ENCODE results near the gene ANO3.

ANO3 gene

GRCh38 chr11:26676641-26677040, 344.7 kb downstream of the ANO3 start:
- intact Hi-C loops (cut with micrococcal nuclease), result no loop called here
- H3K4me3 Mint-ChIP-seq, result no peak overlapping the region

GRCh38 chr11:26677566-26677965, 345.6 kb downstream of the ANO3 start:
- intact Hi-C loops (cut with micrococcal nuclease), result no loop called here
- H3K27me3 Mint-ChIP-seq, result no peaks in the 10 kb centered on the region
- no peak overlapping the region for H3K27ac Mint-ChIP-seq
- no peaks in the 10 kb centered on the region for H3K9me3 Mint-ChIP-seq
- H3K4me1 Mint-ChIP-seq (ENCODE audit: low read depth), result no peaks in the 10 kb centered on the region
- no peak overlapping the region for H3K4me3 Mint-ChIP-seq
- no peaks in the 10 kb centered on the region for H3K36me3 Mint-ChIP-seq (ENCODE audit: low read depth)

More at GRCh38 chr11:26676641-26677040, 344.7 kb downstream of the ANO3 start:
- Mint-ChIP-seq H3K27ac (no peak overlapping the region), H3K4me1 (ENCODE audit: low read depth) (no peaks in the 10 kb centered on the region), H3K9me3 (no peaks in the 10 kb centered on the region), H3K36me3 (ENCODE audit: low read depth) (no peaks in the 10 kb centered on the region), H3K27me3 (no peaks in the 10 kb centered on the region)

- no peak overlapping the region for H3K4me3 Mint-ChIP-seq
- H3K4me1 Mint-ChIP-seq (ENCODE audit: low read depth), result no peaks in the 10 kb centered on the region
- no peaks in the 10 kb centered on the region for H3K36me3 Mint-ChIP-seq (ENCODE audit: low read depth)
- intact Hi-C loops (cut with micrococcal nuclease), result no loop called here
- H3K27ac Mint-ChIP-seq, result no peak overlapping the region
- no peaks in the 10 kb centered on the region for H3K27me3 Mint-ChIP-seq
- no peaks in the 10 kb centered on the region for H3K9me3 Mint-ChIP-seq
Measured at GRCh38 chr11:26687351-26687750, 355.4 kb downstream of the ANO3 start.

- Mint-ChIP-seq H3K4me3 (no peak overlapping the region), H3K9me3 (no peaks in the 10 kb centered on the region), H3K27ac (no peak overlapping the region), H3K36me3 (ENCODE audit: low read depth) (no peaks in the 10 kb centered on the region), H3K4me1 (ENCODE audit: low read depth) (no peaks in the 10 kb centered on the region), H3K27me3 (no peaks in the 10 kb centered on the region)
- intact Hi-C loops (cut with micrococcal nuclease), result no loop called here
Measured at GRCh38 chr11:26688701-26689100, 356.8 kb downstream of the ANO3 start.

GRCh38 chr11:26696330-26696729, 364.4 kb downstream of the ANO3 start:
- Mint-ChIP-seq H3K27ac (no peak overlapping the region), H3K9me3 (no peaks in the 10 kb centered on the region), H3K36me3 (ENCODE audit: low read depth) (no peaks in the 10 kb centered on the region), H3K4me1 (ENCODE audit: low read depth) (no peaks in the 10 kb centered on the region), H3K4me3 (no peak overlapping the region), H3K27me3 (no peaks in the 10 kb centered on the region)
- intact Hi-C loops (cut with micrococcal nuclease), result no loop called here

- Mint-ChIP-seq H3K4me1 (ENCODE audit: low read depth) (no peaks in the 10 kb centered on the region), H3K27ac (no peak overlapping the region), H3K27me3 (no peaks in the 10 kb centered on the region), H3K36me3 (ENCODE audit: low read depth) (no peaks in the 10 kb centered on the region), H3K4me3 (no peak overlapping the region), H3K9me3 (no peaks in the 10 kb centered on the region)
- intact Hi-C loops (cut with micrococcal nuclease), result no loop called here
Measured at GRCh38 chr11:26698224-26698623, 366.3 kb downstream of the ANO3 start.

GRCh38 chr11:26700574-26701235, 368.8 kb downstream of the ANO3 start:
- H3K4me3 Mint-ChIP-seq, result no peak overlapping the region
- intact Hi-C loops (cut with micrococcal nuclease), result no loop called here
- no peak overlapping the region for H3K27ac Mint-ChIP-seq
- H3K4me1 Mint-ChIP-seq (ENCODE audit: low read depth), result no peaks in the 10 kb centered on the region
- no peaks in the 10 kb centered on the region for H3K9me3 Mint-ChIP-seq
- no peaks in the 10 kb centered on the region for H3K36me3 Mint-ChIP-seq (ENCODE audit: low read depth)
- no peaks in the 10 kb centered on the region for H3K27me3 Mint-ChIP-seq

GRCh38 chr11:26702406-26702805, 370.5 kb downstream of the ANO3 start:
- Mint-ChIP-seq H3K27ac (no peak overlapping the region), H3K9me3 (no peaks in the 10 kb centered on the region), H3K27me3 (no peaks in the 10 kb centered on the region), H3K4me3 (no peak overlapping the region), H3K4me1 (ENCODE audit: low read depth) (no peaks in the 10 kb centered on the region), H3K36me3 (ENCODE audit: low read depth) (no peaks in the 10 kb centered on the region)
- intact Hi-C loops (cut with micrococcal nuclease), result no loop called here

- Mint-ChIP-seq H3K4me1 (ENCODE audit: low read depth) (no peaks in the 10 kb centered on the region), H3K27me3 (no peaks in the 10 kb centered on the region), H3K4me3 (no peak overlapping the region), H3K9me3 (no peaks in the 10 kb centered on the region), H3K27ac (no peak overlapping the region), H3K36me3 (ENCODE audit: low read depth) (no peaks in the 10 kb centered on the region)
- intact Hi-C loops (cut with micrococcal nuclease), result no loop called here
Measured at GRCh38 chr11:26703411-26704191, 371.7 kb downstream of the ANO3 start.

GRCh38 chr11:26704249-26704648, 372.3 kb downstream of the ANO3 start:
- intact Hi-C loops (cut with micrococcal nuclease), result no loop called here
- no peak overlapping the region for H3K4me3 Mint-ChIP-seq
- H3K36me3 Mint-ChIP-seq (ENCODE audit: low read depth), result no peaks in the 10 kb centered on the region

GRCh38 chr11:26706181-26706580, 374.3 kb downstream of the ANO3 start:
- intact Hi-C loops (cut with micrococcal nuclease), result no loop called here
- no peaks in the 10 kb centered on the region for H3K27me3 Mint-ChIP-seq
- no peaks in the 10 kb centered on the region for H3K9me3 Mint-ChIP-seq
- H3K4me3 Mint-ChIP-seq, result no peak overlapping the region
- H3K36me3 Mint-ChIP-seq (ENCODE audit: low read depth), result no peaks in the 10 kb centered on the region
- H3K27ac Mint-ChIP-seq, result no peak overlapping the region
- H3K4me1 Mint-ChIP-seq (ENCODE audit: low read depth), result no peaks in the 10 kb centered on the region

More at GRCh38 chr11:26704249-26704648, 372.3 kb downstream of the ANO3 start:
- H3K27me3 Mint-ChIP-seq, result no peaks in the 10 kb centered on the region
- no peak overlapping the region for H3K27ac Mint-ChIP-seq
- no peaks in the 10 kb centered on the region for H3K4me1 Mint-ChIP-seq (ENCODE audit: low read depth)
- no peaks in the 10 kb centered on the region for H3K9me3 Mint-ChIP-seq

- no peaks in the 10 kb centered on the region for H3K4me1 Mint-ChIP-seq (ENCODE audit: low read depth)
- H3K36me3 Mint-ChIP-seq (ENCODE audit: low read depth), result no peaks in the 10 kb centered on the region
- no peaks in the 10 kb centered on the region for H3K27me3 Mint-ChIP-seq
- no peak overlapping the region for H3K4me3 Mint-ChIP-seq
- no peaks in the 10 kb centered on the region for H3K9me3 Mint-ChIP-seq
- intact Hi-C loops (cut with micrococcal nuclease), result no loop called here
- H3K27ac Mint-ChIP-seq, result no peak overlapping the region
Measured at GRCh38 chr11:26708736-26709456, 377.0 kb downstream of the ANO3 start.

GRCh38 chr11:26710489-26710888, 378.6 kb downstream of the ANO3 start:
- intact Hi-C loops (cut with micrococcal nuclease), result no loop called here
- H3K36me3 Mint-ChIP-seq (ENCODE audit: low read depth), result no peaks in the 10 kb centered on the region
- H3K9me3 Mint-ChIP-seq, result no peaks in the 10 kb centered on the region
- no peak overlapping the region for H3K4me3 Mint-ChIP-seq
- H3K27me3 Mint-ChIP-seq, result no peaks in the 10 kb centered on the region
- H3K4me1 Mint-ChIP-seq (ENCODE audit: low read depth), result no peaks in the 10 kb centered on the region
- H3K27ac Mint-ChIP-seq, result no peak overlapping the region

- H3K27ac Mint-ChIP-seq, result no peak overlapping the region
- H3K36me3 Mint-ChIP-seq (ENCODE audit: low read depth), result no peaks in the 10 kb centered on the region
- H3K27me3 Mint-ChIP-seq, result no peaks in the 10 kb centered on the region
- H3K9me3 Mint-ChIP-seq, result no peaks in the 10 kb centered on the region
- H3K4me1 Mint-ChIP-seq (ENCODE audit: low read depth), result no peaks in the 10 kb centered on the region
- H3K4me3 Mint-ChIP-seq, result no peak overlapping the region
- intact Hi-C loops (cut with micrococcal nuclease), result no loop called here
Measured at GRCh38 chr11:26712497-26712896, 380.6 kb downstream of the ANO3 start.
